NCI-H2107 treated with DMSO at 0.1 percent for 48 hours (cell line): Measurements from ENCODE around the gene CLDN16.

Experiments used
- DNase-seq: peaks from one replicate; lab custom pipeline; 2025; ENCODE audit not compliant: unreplicated experiment; lab: John Stamatoyannopoulos, UW

CLDN16 gene

DNA sequence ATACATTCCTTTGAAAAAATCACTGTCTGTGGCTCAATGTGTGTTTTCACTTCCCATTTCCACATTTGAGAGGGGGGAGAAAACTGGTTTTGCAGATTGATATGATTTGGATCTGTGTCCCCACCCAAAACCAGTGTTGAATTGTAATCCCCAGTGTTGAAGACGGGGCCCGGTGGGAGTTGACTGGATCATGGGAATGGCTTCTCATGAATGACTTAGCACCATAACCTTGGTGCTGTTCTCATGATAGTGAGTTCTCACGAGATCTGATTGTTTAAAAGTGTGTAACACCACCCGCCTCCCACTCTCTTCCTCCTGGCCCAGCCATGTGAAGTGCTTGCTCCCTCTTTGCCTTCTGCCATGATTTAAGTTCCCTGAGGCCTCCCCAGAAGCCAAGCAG is 45.7 kb downstream of the CLDN16 start:
- no peak for DNase-seq

DNA sequence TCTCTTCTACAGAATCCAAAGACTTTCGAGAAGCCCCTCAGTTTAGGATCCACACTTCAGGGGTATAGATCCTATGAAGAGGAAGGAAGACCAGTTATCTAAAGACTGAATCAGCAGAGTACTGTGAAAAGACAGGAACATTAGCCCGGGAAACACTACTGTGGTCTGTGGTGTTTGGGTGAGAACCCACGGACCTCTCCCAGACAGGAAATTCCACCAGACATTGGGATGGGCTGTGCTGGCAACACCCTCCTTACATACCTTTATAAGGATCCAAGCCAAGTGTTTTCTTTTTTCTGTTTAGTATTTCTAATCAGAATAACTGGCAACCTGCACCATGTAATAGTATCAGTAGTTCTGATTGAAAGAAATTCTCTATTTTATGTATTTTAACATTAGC is 47.7 kb downstream of the CLDN16 start:
- no peak for DNase-seq

DNA sequence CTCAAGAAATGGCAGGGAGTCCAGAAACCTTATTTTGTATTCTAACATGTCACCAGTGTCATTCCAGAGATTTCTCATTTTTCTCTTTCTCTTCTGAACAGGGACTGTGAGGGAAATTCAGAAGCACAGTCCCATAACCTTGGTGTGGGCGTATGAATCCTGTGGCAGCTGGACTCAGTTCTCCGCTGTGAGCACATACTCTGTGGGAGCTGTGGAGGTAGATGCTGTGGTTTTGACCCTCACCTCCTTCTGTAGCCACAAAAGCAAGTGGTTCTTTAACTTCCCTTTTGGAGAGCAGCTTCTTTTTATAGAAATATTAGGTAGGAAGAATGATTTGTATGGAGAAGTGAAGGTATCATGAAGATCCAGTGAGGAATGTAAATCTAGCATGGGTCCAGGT is 48.4 kb downstream of the CLDN16 start:
- DNase-seq, result no peak

DNA sequence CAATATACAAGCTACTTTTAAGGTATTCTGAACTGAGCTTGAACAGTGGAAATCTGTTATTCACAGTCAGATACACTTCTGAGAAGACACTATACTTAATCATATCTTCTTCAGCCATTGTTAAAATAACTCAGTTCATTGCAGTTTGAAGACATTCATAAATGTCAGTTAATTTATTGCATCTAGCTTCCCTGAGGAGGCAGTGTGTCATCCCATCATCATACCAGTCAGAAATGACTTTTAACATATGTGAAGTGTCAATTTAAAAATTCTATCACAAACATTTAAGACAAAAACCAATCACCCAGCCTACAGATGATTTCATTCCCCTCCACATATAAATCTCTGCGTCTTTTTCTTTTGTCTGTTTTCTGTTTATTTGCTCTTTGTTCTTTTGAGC is 54.3 kb downstream of the CLDN16 start:
- no peak for DNase-seq

DNA sequence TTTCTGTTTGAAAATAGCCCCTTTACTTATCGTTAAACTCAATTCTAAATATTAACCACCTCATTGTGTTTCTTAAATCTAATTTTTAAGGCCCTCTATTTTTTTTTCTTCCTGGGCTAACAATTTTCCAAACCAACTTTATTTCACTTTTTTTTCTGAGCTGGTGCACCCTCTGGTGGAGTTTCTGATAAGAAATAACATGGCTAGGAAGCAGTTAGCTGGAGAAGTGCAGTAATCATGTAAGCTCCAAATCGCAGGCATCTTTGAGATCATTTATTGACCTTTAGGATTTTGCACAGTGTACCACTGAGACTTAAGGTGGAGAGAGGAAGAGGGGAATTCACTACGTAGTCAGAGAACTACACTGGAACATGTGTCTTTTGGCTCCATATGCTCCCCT is 55.3 kb downstream of the CLDN16 start:
- no peak for DNase-seq

DNA sequence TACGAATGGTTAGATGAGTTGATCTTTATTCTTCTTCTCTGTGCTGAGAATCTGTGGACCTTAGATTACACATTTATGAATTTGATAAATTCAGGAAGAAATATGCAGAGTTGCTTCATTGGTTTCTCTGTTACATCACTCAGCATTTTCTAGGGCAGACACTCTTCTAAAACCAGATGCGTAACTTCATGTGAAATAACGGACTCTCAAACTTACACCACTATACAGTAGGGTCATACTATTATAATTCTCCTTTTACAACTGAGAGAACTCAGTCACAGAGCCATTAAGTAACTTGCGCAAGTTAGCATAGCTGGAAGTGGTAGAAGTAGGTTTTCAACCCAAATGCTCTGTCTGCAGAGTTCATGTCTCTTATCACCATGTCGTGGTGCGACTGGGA is 56.0 kb downstream of the CLDN16 start:
- DNase-seq, result no peak

DNA sequence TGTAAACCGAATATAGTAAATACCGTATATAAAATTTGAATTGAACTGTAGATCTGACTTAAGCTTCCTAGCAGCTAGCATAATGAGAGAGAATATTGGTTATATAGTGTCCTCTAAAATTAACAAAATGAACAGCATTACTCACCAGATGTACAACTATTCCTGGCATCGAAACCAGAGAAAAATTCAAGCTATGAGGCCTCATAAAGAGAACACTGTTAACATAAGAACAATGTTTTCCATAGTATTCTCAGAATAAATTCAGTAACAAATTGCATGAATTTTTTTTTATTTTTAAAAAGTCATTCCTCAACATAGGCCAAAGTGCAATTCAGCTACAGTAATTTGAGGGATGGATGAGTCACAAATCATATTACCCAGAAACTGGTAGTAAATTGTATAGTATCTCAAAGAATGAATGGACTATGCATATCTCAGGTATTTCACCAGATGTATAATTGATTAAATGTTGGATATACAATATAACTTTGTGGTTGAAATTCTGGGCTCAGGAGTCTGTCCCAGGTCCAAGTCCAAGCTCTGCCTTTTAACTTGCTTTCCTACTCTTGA is 56.7 kb downstream of the CLDN16 start:
- no peak for DNase-seq

DNA sequence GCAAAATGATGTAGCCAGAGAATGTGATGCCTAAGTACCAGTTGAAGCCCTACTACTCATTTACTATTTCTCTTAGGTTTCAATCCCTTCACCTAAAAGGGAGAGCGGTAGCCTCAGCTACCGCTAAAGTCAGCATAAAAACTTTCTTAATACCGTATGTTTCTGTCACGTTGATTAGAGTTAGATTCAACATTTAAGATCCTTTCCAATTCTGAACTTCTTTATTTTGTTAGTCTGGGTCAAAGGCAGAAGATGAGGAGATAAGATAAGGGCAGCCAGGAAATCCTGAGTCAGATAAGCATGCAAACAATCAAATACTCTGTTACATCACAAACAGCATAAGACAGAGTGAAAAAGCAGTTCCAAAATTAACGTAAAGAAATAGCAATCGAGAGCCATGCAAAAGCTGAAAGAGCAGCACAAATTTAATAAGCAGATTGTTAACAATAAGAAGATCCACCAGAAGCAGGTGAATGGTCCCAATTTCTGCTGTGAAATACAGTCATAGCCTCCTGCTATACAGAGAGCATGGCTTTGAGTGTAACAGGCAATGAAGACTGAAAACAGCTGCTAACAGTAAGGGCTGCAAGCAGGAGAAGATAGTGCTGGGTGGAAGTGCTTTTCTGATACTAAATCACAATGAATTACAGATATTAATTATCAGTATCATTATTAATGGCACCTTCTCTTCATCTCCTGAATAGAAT is 58.8 kb downstream of the CLDN16 start:
- DNase-seq, result no peak

DNA sequence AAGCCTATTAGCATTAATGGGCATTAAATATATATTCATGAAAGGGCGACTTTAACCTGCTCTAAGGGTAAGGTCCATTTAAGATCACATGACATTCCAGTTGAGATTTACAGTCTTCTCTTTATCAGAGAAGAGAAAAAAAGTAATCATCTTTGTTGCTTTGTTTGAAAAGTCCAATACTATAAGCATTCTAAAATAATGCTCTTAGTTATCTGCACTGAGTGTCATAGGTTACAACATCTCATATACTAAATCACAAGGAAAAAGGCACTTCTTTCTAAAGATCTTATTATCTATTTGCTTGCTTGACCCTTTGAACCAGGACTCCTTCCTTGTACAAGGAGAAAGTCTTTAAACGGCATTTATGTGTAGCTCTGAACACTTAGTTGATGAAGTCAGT is 60.3 kb downstream of the CLDN16 start:
- DNase-seq, result no peak

DNA sequence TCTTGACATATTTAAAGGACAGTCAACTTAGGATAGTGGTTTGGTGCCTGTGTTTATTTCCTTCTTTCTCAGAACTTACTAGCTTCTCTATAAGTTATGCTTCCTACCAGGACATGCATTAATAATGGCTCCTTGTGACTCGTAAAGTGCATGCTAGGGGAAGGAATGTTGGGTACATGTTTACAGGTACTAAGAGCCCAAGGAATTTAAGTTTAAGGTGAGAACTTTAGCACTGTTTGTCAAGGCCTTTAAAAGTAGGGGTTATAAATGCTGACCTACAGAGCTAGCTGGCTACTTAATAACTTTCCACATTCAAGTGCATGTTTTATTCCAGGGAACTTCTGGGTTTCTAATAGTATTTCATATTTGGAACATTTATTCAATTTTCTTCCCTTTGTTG is 61.8 kb downstream of the CLDN16 start, which contains the start of gene TMEM207:
Gene TMEM207 (minus strand): TSS at position 101 of the 400 bp plus-strand sequence. CDS start 92 bp downstream, at position 9.
- DNase-seq, result no peak

DNA sequence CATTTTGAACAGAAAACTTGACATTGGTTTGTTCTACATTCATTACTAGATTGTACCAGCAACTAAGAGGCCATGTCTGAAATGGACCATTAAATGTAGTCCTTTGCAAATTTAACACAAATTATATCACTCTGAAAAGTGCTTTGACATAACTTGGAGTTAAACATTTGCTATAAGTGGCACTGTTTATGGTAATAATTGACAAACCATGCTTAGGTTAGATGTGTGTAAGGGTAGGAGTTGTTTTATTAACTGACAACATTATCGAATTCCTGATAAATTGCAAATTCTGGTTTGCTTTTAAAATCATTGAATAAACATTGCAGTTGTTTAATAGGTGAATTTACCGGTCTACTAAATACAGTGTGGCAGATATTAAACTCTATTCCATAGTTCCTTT is 67.9 kb downstream of the CLDN16 start:
- DNase-seq, result no peak

DNA sequence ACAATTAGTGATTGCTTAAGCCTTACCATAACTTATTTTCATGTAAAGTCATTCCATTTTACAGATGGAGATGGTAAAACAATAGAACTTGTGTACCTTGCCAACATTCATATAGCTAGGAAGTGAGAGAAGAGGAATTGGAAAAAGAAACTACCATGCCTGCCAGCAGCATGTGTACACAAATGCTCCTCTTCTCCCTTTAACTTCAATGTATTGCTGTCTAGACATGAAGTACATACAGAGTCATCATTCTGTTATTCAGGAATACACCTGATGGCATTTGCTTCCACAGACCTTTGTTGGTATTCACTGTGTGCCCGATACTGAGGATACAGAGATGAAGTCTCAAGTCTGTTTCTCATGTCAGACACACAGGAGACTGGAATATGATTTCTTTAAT is 68.8 kb downstream of the CLDN16 start:
- no peak for DNase-seq

DNA sequence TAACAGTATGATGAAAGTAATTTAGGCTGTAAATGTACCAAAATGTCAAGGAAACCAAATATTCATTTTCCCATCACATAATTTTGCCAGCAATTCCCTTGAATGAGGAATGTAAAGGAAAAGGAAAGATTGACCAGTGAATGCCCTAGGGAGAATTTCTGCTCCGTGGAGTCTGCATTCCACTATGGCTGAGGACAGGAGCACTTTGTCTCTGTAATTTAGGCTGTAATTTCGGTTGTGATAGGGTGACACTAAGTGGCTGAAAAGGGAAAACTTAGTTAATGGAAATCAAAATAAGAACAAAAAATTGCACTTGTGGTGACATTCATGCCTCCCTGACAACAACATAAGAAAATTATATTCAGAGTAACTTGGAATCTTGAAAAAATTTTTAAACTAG is 70.1 kb downstream of the CLDN16 start:
- DNase-seq, result no peak
